Measurements from ENCODE around the gene RASA4.
"Not testable (repeated sequence)": the region's sequence is repeated elsewhere in the genome, so short reads cannot be mapped to it uniquely, and the experiment has no call there.

Gene RASA4

GRCh38 chr7:102616507-102617125, at the start of gene RASA4:
Gene RASA4 (minus strand): TSS chr7:102616756. CDS start chr7:102616689, 67 bp downstream.
- peak; percentile 4 to 51 for DNase-seq

- not testable (repeated sequence) for DNase-seq
Observed at GRCh38 chr7:102664765-102665164, 48.2 kb upstream of the RASA4 start.

- not testable (repeated sequence) for DNase-seq
Observed at GRCh38 chr7:102649924-102650323, 33.4 kb upstream of the RASA4 start, which contains the start of gene SPDYE2B. Gene SPDYE2B (plus strand): TSS chr7:102650319. CDS start chr7:102652349, 2,030 bp downstream.

GRCh38 chr7:102647813-102648212, 31.3 kb upstream of the RASA4 start:
- not testable (repeated sequence) for DNase-seq

GRCh38 chr7:102643404-102643803, 26.8 kb upstream of the RASA4 start:
- DNase-seq = not testable (repeated sequence)

GRCh38 chr7:102642691-102643090, 26.1 kb upstream of the RASA4 start, which contains the start of gene UPK3BL1:
Gene UPK3BL1 (minus strand): TSS chr7:102642791. CDS start chr7:102642741, 50 bp downstream.
- not testable (repeated sequence) for DNase-seq

GRCh38 chr7:102638848-102639247, 22.3 kb upstream of the RASA4 start:
- DNase-seq = not testable (repeated sequence)

- not testable (repeated sequence) for DNase-seq
Observed at GRCh38 chr7:102636956-102637355, 20.4 kb upstream of the RASA4 start.

- not testable (repeated sequence) for DNase-seq
Observed at GRCh38 chr7:102635354-102635753, 18.8 kb upstream of the RASA4 start.

GRCh38 chr7:102634299-102634698, 17.7 kb upstream of the RASA4 start:
- DNase-seq = not testable (repeated sequence)

GRCh38 chr7:102630622-102631021, 14.1 kb upstream of the RASA4 start:
- DNase-seq = not testable (repeated sequence)

GRCh38 chr7:102627271-102627904, 10.8 kb upstream of the RASA4 start:
- DNase-seq = not testable (repeated sequence)

- DNase-seq = not testable (repeated sequence)
Observed at GRCh38 chr7:102618122-102618521, 1.6 kb upstream of the RASA4 start.

GRCh38 chr7:102615930-102616329, 626 bp downstream of the RASA4 start:
- DNase-seq = not testable (repeated sequence)

GRCh38 chr7:102614873-102615272, 1.7 kb downstream of the RASA4 start:
- not testable (repeated sequence) for DNase-seq

- DNase-seq = not testable (repeated sequence)
Observed at GRCh38 chr7:102614346-102614697, 2.2 kb downstream of the RASA4 start.

- DNase-seq = not testable (repeated sequence)
Observed at GRCh38 chr7:102613575-102614345, 2.8 kb downstream of the RASA4 start.

GRCh38 chr7:102611675-102612325, 4.8 kb downstream of the RASA4 start:
- DNase-seq = not testable (repeated sequence)

- not testable (repeated sequence) for DNase-seq
Observed at GRCh38 chr7:102611013-102611674, 5.4 kb downstream of the RASA4 start.

- not testable (repeated sequence) for DNase-seq
Observed at GRCh38 chr7:102610441-102610840, 6.1 kb downstream of the RASA4 start.

GRCh38 chr7:102609734-102610133, 6.8 kb downstream of the RASA4 start:
- DNase-seq = not testable (repeated sequence)

GRCh38 chr7:102606848-102607247, 9.7 kb downstream of the RASA4 start:
- not testable (repeated sequence) for DNase-seq
